GM23338 (cell line): Measurements from ENCODE around the gene SIX5. TPM values are rescaled to one million over a fixed set of nuclear protein-coding genes. Genes with fewer than 3 reads are reported as not detected.

Experiments used
- ATAC-seq: fragments of 200-7000 bp; cut with Tn5 transposase; 3 replicates; pipeline ENCODE4 v1.9.1; 2020
- DNase-seq: peaks from one replicate; pipeline ENCODE4 v3.0.0-alpha.2; 2015; ENCODE audit warnings: low spot score
- H2AFZ ChIP-seq: fragments of 200-600 bp; sonication (generic); 2 replicates; pipeline ENCODE4 v1.8.0; 2016; ENCODE audit warnings: antibody characterized with exemption, mild to moderate bottlenecking, moderate library complexity
- H3F3A ChIP-seq: fragments of 200-600 bp; sonication (generic); replicated peaks from 2 replicates; pipeline ENCODE4 v1.8.0; 2017; ENCODE audit warnings: antibody characterized with exemption, mixed run types, low read depth
- H3K27ac ChIP-seq: fragments of 200-600 bp; sonication (generic); 2 replicates; pipeline ENCODE4 v1.6.1; 2016; ENCODE audit warnings: low read depth
- H3K27me3 ChIP-seq: fragments of 200-600 bp; sonication (generic); 2 replicates; pipeline ENCODE4 v1.8.0; 2016; ENCODE audit warnings: mild to moderate bottlenecking, mixed run types, moderate library complexity; ENCODE audit not compliant: insufficient read depth
- H3K36me3 ChIP-seq: fragments of 200-600 bp; sonication (generic); 2 replicates; pipeline ENCODE4 v1.8.0; 2016; ENCODE audit warnings: mild to moderate bottlenecking; ENCODE audit not compliant: insufficient read depth
- H3K4me1 ChIP-seq: fragments of 200-600 bp; sonication (generic); 2 replicates; pipeline ENCODE4 v1.8.0; 2016; ENCODE audit warnings: mild to moderate bottlenecking, moderate library complexity; ENCODE audit not compliant: insufficient read depth
- H3K4me2 ChIP-seq: fragments of 200-600 bp; sonication (generic); 2 replicates; pipeline ENCODE4 v1.7.1; 2017; ENCODE audit warnings: mixed run types
- H3K4me3 ChIP-seq: fragments of 200-600 bp; sonication (generic); 2 replicates; pipeline ENCODE4 v1.6.1; 2016; ENCODE audit warnings: mixed run types
- H3K79me2 ChIP-seq: fragments of 200-600 bp; sonication (generic); replicated peaks from 2 replicates; pipeline ENCODE4 v1.8.0; 2017; ENCODE audit warnings: mild to moderate bottlenecking; ENCODE audit not compliant: insufficient read depth
- H3K9me2 ChIP-seq: fragments of 200-600 bp; sonication (generic); 2 replicates; pipeline ENCODE4 v1.8.0; 2017; ENCODE audit not compliant: insufficient read depth
- H4K20me1 ChIP-seq: fragments of 200-600 bp; sonication (generic); replicated peaks from 2 replicates; pipeline ENCODE4 v1.8.0; 2017; ENCODE audit warnings: mild to moderate bottlenecking; ENCODE audit not compliant: insufficient read depth
- H3K27ac Mint-ChIP-seq: 2 replicates; pipeline ENCODE4 v1.8.0; 2020; ENCODE audit warnings: inconsistent platforms, mild to moderate bottlenecking, moderate library complexity, mixed read lengths
- H3K27me3 Mint-ChIP-seq: 3 replicates; pipeline ENCODE4 v1.8.0; 2022; ENCODE audit warnings: low read depth, mild to moderate bottlenecking, moderate library complexity, mixed read lengths, inconsistent platforms; ENCODE audit not compliant: insufficient read depth, poor library complexity
- H3K36me3 Mint-ChIP-seq: 3 replicates; pipeline ENCODE4 v1.8.0; 2021; ENCODE audit warnings: low read depth, mild to moderate bottlenecking, inconsistent platforms, moderate library complexity, mixed read lengths
- H3K4me1 Mint-ChIP-seq: 3 replicates; pipeline ENCODE4 v1.8.0; 2020; ENCODE audit warnings: mild to moderate bottlenecking, inconsistent platforms, mixed read lengths
- H3K4me3 Mint-ChIP-seq: 3 replicates; pipeline ENCODE4 v1.8.0; 2021; ENCODE audit warnings: moderate library complexity, mild to moderate bottlenecking, inconsistent platforms, mixed read lengths
- H3K9me3 Mint-ChIP-seq: 3 replicates; pipeline ENCODE4 v1.8.0; 2020; ENCODE audit warnings: moderate library complexity, mild to moderate bottlenecking, inconsistent platforms, mixed read lengths
- CTCF ChIP-seq, 2 experiments: fragments of 200-600 bp in 1 of 2; sonication (generic) in 1 of 2; conservative IDR thresholded peaks; 2 replicates each; pipeline versions ENCODE4 v1.5.1 to v1.6.1; 2016 to 2017; ENCODE audit warnings: antibody characterized with exemption in 2 of 2, low read depth in 2 of 2, mild to moderate bottlenecking in 2 of 2, moderate library complexity in 1 of 2
- ETS1 ChIP-seq: IDR thresholded peaks from 2 replicates; pipeline ENCODE4 v1.6.1; 2016; ENCODE audit warnings: antibody characterized with exemption
- ZNF462 ChIP-seq: fragments of 250-450 bp; sonication (Bioruptor Pico); IDR thresholded peaks from 2 replicates; pipeline ENCODE4 v1.5.0; 2020; ENCODE audit warnings: mild to moderate bottlenecking, moderate library complexity
- polyA plus RNA-seq: library from polyadenylated mRNA; unstranded; fragments of >200 nt; fragmentation: Nextera tagmentation; extraction: Ambion mirVana; gene quantifications from 2 replicates; pipeline ENCODE4 v1.2.1, GENCODE V29; 2016
- total RNA-seq: library from RNA; depleted of rRNA; stranded (reverse); fragments of >200 nt; shearing (Covaris generic); gene quantifications from 2 replicates; pipeline ENCODE4 v1.2.3, GENCODE V29; 2014

SIX5 gene
- total and polyA plus RNA-seq, 2 experiments from 2014 or later = 10.1 to 22.6 TPM

GRCh38 chr19:45779231-45780145 lies 10.4 kb upstream of the SIX5 start (continued):
- TF ChIP-seq ZNF462 (CRISPR knock-in tag) (no peak), ETS1 (no peak)

DNA sequence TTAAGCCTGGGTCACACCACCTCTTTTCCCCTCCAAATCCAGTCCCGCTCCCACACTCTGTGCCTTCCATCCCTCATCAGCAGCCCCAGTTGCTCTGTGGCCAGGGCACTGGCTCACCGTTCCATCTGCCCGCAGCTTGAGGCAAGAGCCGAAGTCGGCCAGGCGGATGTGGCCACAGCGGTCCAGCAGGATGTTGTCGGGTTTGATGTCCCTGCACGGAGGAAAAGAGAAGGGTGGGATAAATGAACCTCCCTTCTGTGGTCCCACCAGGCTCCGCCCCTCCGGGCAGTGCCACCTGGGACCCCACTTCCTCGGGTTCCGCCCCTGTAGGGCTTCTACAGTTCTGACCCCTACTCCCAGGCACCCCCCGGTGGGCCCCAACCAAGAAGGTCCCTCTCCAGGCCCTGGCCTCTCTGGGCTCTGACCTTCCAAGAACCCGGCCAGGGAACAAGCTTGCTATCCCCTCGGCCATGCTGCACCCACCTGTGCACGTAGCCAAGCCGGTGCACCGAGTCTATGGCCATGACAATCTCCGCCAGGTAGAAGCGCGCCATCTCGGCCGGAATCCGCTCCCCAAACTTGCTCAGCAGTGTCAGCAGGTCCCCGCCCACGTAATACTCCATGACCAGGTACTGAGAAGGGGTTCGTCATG lies 9.1 kb upstream of the SIX5 start:
- Mint-ChIP-seq H3K27ac (no peak overlapping the region), H3K27me3 (peaks cover 35% of the 10 kb centered on the region), H3K36me3 (peaks cover 41% of the 10 kb centered on the region), H3K4me1 (peaks cover 29% of the 10 kb centered on the region), H3K4me3 (no peak overlapping the region; the same call in 2 of the 3 replicates), H3K9me3 (no peaks in the 10 kb centered on the region; the same call in 2 of the 3 replicates)
- ATAC-seq (no peak), DNase-seq (no peak)
- Histone ChIP-seq H3K9me2 (no peaks in the 10 kb centered on the region), H3K79me2 (no peaks in the 10 kb centered on the region), H3K27ac (no peak overlapping the region), H4K20me1 (peaks cover 10% of the 10 kb centered on the region), H3K27me3 (peaks cover 8% of the 10 kb centered on the region), H3K4me2 (no peak overlapping the region), H3K4me3 (no peak overlapping the region), H2AFZ (no peak overlapping the region), H3K36me3 (0 out of 2 replicates have a peak, but pooled peaks cover 3% of the 10 kb centered on the region), H3K4me1 (peaks cover 26% of the 10 kb centered on the region), H3F3A (peaks cover 21% of the 10 kb centered on the region; the same call in 1 of the 2 replicates)
- TF ChIP-seq CTCF (conservative IDR thresholded peaks at IDR 0.05; ENCODE audit: low read depth in 2 of 2) = no peak
